Placental epithelial cell (primary cell): Measurements from ENCODE around the gene NKIRAS2. TPM values are rescaled to one million over a fixed set of nuclear protein-coding genes. Genes with fewer than 3 reads are reported as not detected.

Experiments
- total RNA-seq: library from RNA; depleted of rRNA; stranded (reverse); fragments of >200 nt; gene quantifications from 2 replicates; pipeline ENCODE4 v1.2.3, GENCODE V29; 2012

The NKIRAS2 gene
- 30.6 and 56.2 TPM in 2 replicates for total RNA-seq

GRCh38 chr17:42019509-42020404 lies at the start of gene NKIRAS2:
TSS of gene NKIRAS2 (plus strand) at chr17:42020090. CDS start at chr17:42021578, 1,488 bp downstream.

GRCh38 chr17:42016941-42017865 lies 2.7 kb upstream of the NKIRAS2 start, which contains the start of gene DNAJC7:
TSS of gene DNAJC7 (minus strand) at chr17:42017439. CDS start at chr17:42017416, 23 bp downstream.

GRCh38 chr17:42050393-42051012 lies 30.6 kb downstream of the NKIRAS2 start, which contains the start of gene C17orf113:
TSS of gene C17orf113 (minus strand) at chr17:42050601. CDS start at chr17:42043376, 7,225 bp downstream.

Other genes with a start within 250 kb of the NKIRAS2 start
- 302 and 545 TPM in 2 replicates for gene JUP, start 233.4 kb upstream of the NKIRAS2 start, total RNA-seq
- gene P3H4, start 208.1 kb upstream of the NKIRAS2 start, total RNA-seq: 84.6 and 154 TPM in 2 replicates
- gene FKBP10, start 207.1 kb upstream of the NKIRAS2 start, total RNA-seq: 240 and 313 TPM in 2 replicates
- gene NT5C3B, start 183.9 kb upstream of the NKIRAS2 start, total RNA-seq: 44.8 and 64.5 TPM in 2 replicates
- gene KLHL10, start 182.3 kb upstream of the NKIRAS2 start, total RNA-seq: 0.79 TPM in 1 of 2 replicates, not detected in the other
- 29.1 and 38.1 TPM in 2 replicates for gene KLHL11, start 154.7 kb upstream of the NKIRAS2 start, total RNA-seq
- 67.5 and 160 TPM in 2 replicates for gene ACLY, start 101.1 kb upstream of the NKIRAS2 start, total RNA-seq
- gene ODAD4, start 89.5 kb upstream of the NKIRAS2 start, total RNA-seq: 1.2 and 1.6 TPM in 2 replicates
- 44.4 and 48.3 TPM in 2 replicates for gene CNP, start 53.3 kb upstream of the NKIRAS2 start, total RNA-seq
- 39.7 and 61.2 TPM in 2 replicates for gene DNAJC7, start 2.7 kb upstream of the NKIRAS2 start, total RNA-seq
- gene C17orf113, start 30.5 kb downstream of the NKIRAS2 start, total RNA-seq: 0.87 and 2.7 TPM in 2 replicates
- under 0.01 TPM in 1 of 2 replicates, not detected in the other for gene ZNF385C, start 78.4 kb downstream of the NKIRAS2 start, total RNA-seq
- 2.4 and 5.5 TPM in 2 replicates for gene DHX58, start 92.6 kb downstream of the NKIRAS2 start, total RNA-seq
- gene KAT2A, start 101.3 kb downstream of the NKIRAS2 start, total RNA-seq: 9.8 TPM in 2 replicates
- not detected in 2 replicates for gene HSPB9, start 102.7 kb downstream of the NKIRAS2 start, total RNA-seq
- gene RAB5C, start 134.9 kb downstream of the NKIRAS2 start, total RNA-seq: 49.9 and 94.5 TPM in 2 replicates
- under 0.01 TPM in 1 of 2 replicates, not detected in the other for gene KCNH4, start 161.1 kb downstream of the NKIRAS2 start, total RNA-seq
- gene HCRT, start 165.4 kb downstream of the NKIRAS2 start, total RNA-seq: not detected in 2 replicates
- gene GHDC, start 174.4 kb downstream of the NKIRAS2 start, total RNA-seq: 9.7 and 11.0 TPM in 2 replicates